GM13976 (cell line): ENCODE data around the gene PLGRKT.
"Not testable (repeated sequence)": the region's sequence is repeated elsewhere in the genome, so short reads cannot be mapped to it uniquely, and the experiment has no call there.

Source experiments
- DNase-seq: peaks from one replicate; pipeline ENCODE4 v3.0.0; 2012; ENCODE audit warnings: low spot score
- CTCF ChIP-seq: IDR thresholded peaks from 2 replicates; pipeline ENCODE4 v1.5.1; 2012; ENCODE audit warnings: borderline replicate concordance, mild to moderate bottlenecking; ENCODE audit not compliant: insufficient read depth; ENCODE audit errors: extremely low read depth, missing control alignments, control extremely low read depth
- in situ Hi-C: fragments of 300-500 bp; cut with MboI; formaldehyde crosslinking; loops from one replicate; pipeline ENCODE4 v1.12.0; 2022; ENCODE audit warnings: low sequenced_read_pairs, mixed read lengths, inconsistent platforms; ENCODE audit not compliant: unreplicated experiment

The PLGRKT gene

GRCh38 chr9:5395428-5395827, 42.3 kb downstream of the PLGRKT start:
- in situ Hi-C loops, result no loop called here

GRCh38 chr9:5393976-5394375, 43.7 kb downstream of the PLGRKT start:
- DNase-seq, in situ Hi-C loops: not testable (repeated sequence)

More at GRCh38 chr9:5395428-5395827, 42.3 kb downstream of the PLGRKT start:
- TF ChIP-seq CTCF, result no peak
- DNase-seq, result no peak

- no peak for DNase-seq
- TF ChIP-seq CTCF, result no peak
- in situ Hi-C loops, result no loop called here
Observed at GRCh38 chr9:5393497-5393896, 44.2 kb downstream of the PLGRKT start.

- in situ Hi-C loops, result no loop called here
- no peak for DNase-seq
Observed at GRCh38 chr9:5392285-5392684, 45.4 kb downstream of the PLGRKT start.

GRCh38 chr9:5389109-5389732, 48.5 kb downstream of the PLGRKT start:
- TF ChIP-seq CTCF, result no peak
- in situ Hi-C loops, result no loop called here
- peak; percentile 13 for DNase-seq

More at GRCh38 chr9:5392285-5392684, 45.4 kb downstream of the PLGRKT start:
- no peak for TF ChIP-seq CTCF

GRCh38 chr9:5388026-5388819, 49.5 kb downstream of the PLGRKT start:
- in situ Hi-C loops, result no loop called here
- no peak for DNase-seq
- no peak for TF ChIP-seq CTCF

GRCh38 chr9:5384436-5384835, 53.3 kb downstream of the PLGRKT start:
- no peak for DNase-seq
- in situ Hi-C loops, result no loop called here
- no peak for TF ChIP-seq CTCF
